Kidney (tissue), 14 donors: Measurements from ENCODE around the gene ATP11C. TPM values are rescaled to one million over a fixed set of nuclear protein-coding genes. Genes with fewer than 3 reads are reported as not detected.
A peak's percentile ranks its signal among the peaks of the same experiment; 100 is the strongest.

ENCODE experiments used
- DNase-seq, 5 donors: peaks; one replicate each; pipeline ENCODE4 v3.0.0-alpha.2; 2013 to 2020
- FAIRE-seq: peaks from 2 replicates; lab custom pipeline; 2012; peaks lifted over from hg19 to GRCh38; lab: Jason Lieb, UNC
- H3K27ac ChIP-seq, 2 donors: one replicate each; pipeline ENCODE4 v1.7.0; 2013; ENCODE audit warnings: low read depth in 2 of 2, low read length in 2 of 2, inconsistent platforms in 1 of 2
- H3K27me3 ChIP-seq: one replicate; pipeline ENCODE4 v1.7.1; 2013; ENCODE audit warnings: low read length, inconsistent platforms; ENCODE audit not compliant: control insufficient read depth, insufficient read depth
- H3K36me3 ChIP-seq, 3 donors: one replicate each; pipeline versions ENCODE4 v1.7.0 to v1.7.1; 2013; ENCODE audit warnings: low read length in 3 of 3, control low read depth in 1 of 3, inconsistent platforms in 1 of 3; ENCODE audit not compliant: insufficient read depth in 3 of 3, control insufficient read depth in 2 of 3
- H3K4me1 ChIP-seq, 3 donors: one replicate each; pipeline versions ENCODE4 v1.7.0 to v1.7.1; 2013; ENCODE audit warnings: low read length in 3 of 3, inconsistent platforms in 1 of 3, low read depth in 1 of 3; ENCODE audit not compliant: control insufficient read depth in 2 of 3, insufficient read depth in 2 of 3
- H3K4me3 ChIP-seq, 3 donors: one replicate each; pipeline versions ENCODE4 v1.7.0 to v1.8.1; 2013; ENCODE audit warnings: low read length in 3 of 3, control low read depth in 1 of 3, inconsistent platforms in 1 of 3
- H3K9ac ChIP-seq, 3 donors: one replicate each; pipeline versions ENCODE4 v1.7.0 to v1.7.1; 2013; ENCODE audit warnings: low read length in 3 of 3, control low read depth in 1 of 3, inconsistent platforms in 1 of 3
- H3K9me3 ChIP-seq, 3 donors: one replicate each; pipeline versions ENCODE4 v1.7.0 to v1.7.1; 2013; ENCODE audit warnings: low read length in 3 of 3, control low read depth in 1 of 3, inconsistent platforms in 1 of 3; ENCODE audit not compliant: control insufficient read depth in 2 of 3, insufficient read depth in 1 of 3
- intact Hi-C: fragments of 100-400 bp; cut with DNase I; formaldehyde crosslinking; loops from one replicate; pipeline ENCODE4 v1.11.1; 2022
- polyA plus RNA-seq: library from polyadenylated mRNA; stranded (reverse); fragments of 350-450 nt; fragmentation: Illumina TruSeq; extraction: RNeasy Lipid Tissue Mini Kit (QIAGEN cat#74804); gene quantifications from one replicate; pipeline ENCODE4 v1.2.3, GENCODE V29; 2014; ENCODE audit warnings: low read depth, low replicate concordance; ENCODE audit not compliant: insufficient read depth
- total RNA-seq: library from RNA; stranded (reverse); fragmentation: NEBNext Ultra II Directional; extraction: Animal tissue kit (Norgen Biotek cat#: 25700); gene quantifications from one replicate; pipeline ENCODE4 v1.2.1, GENCODE V29; 2021
- TF ChIP-seq, protein P1 (sequence below): IDR thresholded peaks from 3 replicates; pipeline ENCODE4 v1.5.1; 2012; ENCODE audit warnings: mild to moderate bottlenecking, moderate library complexity, borderline replicate concordance; ENCODE audit not compliant: insufficient read depth; ENCODE audit errors: extremely low read depth
- donor health status: control.
- donor health status: control.
- donor health status: control.
- donor health status: control.
- donor health status: control.
- donor health status: DM: yes; HTN: yes; CAD: no.
- donor health status: Normal renal cell carcinoma (clear cell type).

The ATP11C gene
- total and polyA plus RNA-seq, 2 donors from 2014 or later: 10.1 to 23.9 TPM

DNA sequence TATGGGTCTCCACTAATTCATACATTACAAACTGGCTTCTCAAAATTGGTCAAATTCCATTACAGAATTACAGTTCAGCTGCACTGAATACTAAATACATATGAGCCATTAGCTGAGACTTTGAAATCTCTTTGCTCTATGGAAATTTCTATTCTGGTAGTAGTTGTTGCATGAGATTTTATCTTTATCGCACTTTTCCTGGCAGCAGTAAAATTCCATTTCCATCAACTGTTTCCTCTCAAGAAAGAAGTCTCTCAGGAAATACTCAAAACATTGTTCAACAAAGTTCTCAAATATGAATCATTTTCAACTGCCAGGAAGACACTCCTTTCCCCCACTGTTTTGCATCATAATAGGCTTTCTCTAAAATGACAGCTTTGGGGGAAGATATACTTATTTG lies 51.3 kb downstream of the ATP11C start:
- Histone ChIP-seq H3K36me3 (no peaks in the 10 kb centered on the region), H3K9me3 (no peaks in the 10 kb centered on the region), H3K4me3 (no peak overlapping the region), H3K4me1 (peaks cover 0 to 5% (median 3%) of the 10 kb centered on the region in 3 donors), H3K27me3 (no peaks in the 10 kb centered on the region), H3K27ac (peak overlapping the region in 1 of 2 donors; percentile 22), H3K9ac (no peak overlapping the region)
- intact Hi-C loops: no loop called here
- TF ChIP-seq, protein P1, sequence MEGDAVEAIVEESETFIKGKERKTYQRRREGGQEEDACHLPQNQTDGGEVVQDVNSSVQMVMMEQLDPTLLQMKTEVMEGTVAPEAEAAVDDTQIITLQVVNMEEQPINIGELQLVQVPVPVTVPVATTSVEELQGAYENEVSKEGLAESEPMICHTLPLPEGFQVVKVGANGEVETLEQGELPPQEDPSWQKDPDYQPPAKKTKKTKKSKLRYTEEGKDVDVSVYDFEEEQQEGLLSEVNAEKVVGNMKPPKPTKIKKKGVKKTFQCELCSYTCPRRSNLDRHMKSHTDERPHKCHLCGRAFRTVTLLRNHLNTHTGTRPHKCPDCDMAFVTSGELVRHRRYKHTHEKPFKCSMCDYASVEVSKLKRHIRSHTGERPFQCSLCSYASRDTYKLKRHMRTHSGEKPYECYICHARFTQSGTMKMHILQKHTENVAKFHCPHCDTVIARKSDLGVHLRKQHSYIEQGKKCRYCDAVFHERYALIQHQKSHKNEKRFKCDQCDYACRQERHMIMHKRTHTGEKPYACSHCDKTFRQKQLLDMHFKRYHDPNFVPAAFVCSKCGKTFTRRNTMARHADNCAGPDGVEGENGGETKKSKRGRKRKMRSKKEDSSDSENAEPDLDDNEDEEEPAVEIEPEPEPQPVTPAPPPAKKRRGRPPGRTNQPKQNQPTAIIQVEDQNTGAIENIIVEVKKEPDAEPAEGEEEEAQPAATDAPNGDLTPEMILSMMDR: no peak
- peak; percentile 61 for FAIRE-seq
- peak in 2 of 5 donors; percentile 7 to 20 for DNase-seq

DNA sequence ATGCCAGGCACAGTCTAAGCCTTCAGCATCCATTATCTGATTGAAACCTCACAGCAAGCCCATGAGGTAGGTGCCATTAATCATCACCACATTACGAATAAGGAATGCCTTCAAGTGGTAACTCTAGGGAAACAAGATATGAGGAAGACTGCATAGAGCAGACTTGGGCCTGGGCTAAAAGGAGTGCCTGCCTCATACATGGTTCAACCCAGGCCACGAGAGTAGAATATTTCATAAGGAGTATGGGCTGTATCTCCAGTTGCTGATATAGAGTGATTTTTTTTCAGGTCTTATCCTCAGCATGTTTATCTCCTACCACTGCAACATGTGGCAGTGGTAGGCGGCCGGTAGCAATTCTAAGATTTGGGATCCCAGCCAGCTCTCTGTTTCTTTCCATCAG lies 51.7 kb downstream of the ATP11C start:
- H3K27ac ChIP-seq: peak overlapping the region in 1 of 2 donors; percentile 53
- DNase-seq (no peak), FAIRE-seq (no peak)
- no peaks in the 10 kb centered on the region for H3K9me3 ChIP-seq
- H3K4me3 ChIP-seq: no peak overlapping the region
- H3K27me3 ChIP-seq: no peaks in the 10 kb centered on the region
- H3K36me3 ChIP-seq: no peaks in the 10 kb centered on the region
- H3K4me1 ChIP-seq: peaks cover 0 to 5% (median 3%) of the 10 kb centered on the region in 3 donors
- H3K9ac ChIP-seq: no peak overlapping the region
- TF ChIP-seq, protein P1: no peak
- intact Hi-C loops: no loop called here

DNA sequence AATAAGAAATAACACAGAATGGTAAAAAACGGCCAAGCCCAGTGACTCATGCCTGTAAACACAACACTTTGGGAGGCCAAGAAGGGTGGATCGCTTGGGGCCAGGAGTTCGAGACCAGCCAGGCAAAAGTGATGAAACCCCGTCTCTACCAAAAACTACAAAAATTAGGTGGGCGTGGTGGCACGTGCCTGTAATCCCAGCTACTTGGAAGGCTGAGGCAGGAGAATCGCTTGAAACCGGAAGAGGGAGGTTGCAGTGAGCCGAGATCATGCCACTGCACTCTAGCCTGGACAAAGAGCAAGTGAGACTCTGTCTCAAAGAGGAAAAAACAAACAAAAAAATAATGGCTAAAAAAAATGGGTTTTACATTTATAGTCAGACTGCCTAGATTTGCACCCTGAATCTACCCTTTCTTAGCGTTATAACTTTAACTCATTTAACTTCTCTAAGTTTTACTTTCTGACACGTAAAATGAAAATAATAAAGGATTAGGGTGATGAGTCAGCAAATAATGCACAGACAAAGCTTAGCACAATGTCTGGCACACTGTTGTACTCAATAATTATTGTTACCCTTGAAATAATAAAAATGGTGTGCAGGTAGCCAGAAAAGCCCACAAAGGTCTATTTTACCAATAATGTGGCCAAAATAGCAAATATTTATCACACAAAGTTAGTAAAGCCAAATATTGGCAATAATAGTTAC lies 55.0 kb downstream of the ATP11C start:
- H3K9ac ChIP-seq: no peak overlapping the region
- H3K4me3 ChIP-seq: no peak overlapping the region
- intact Hi-C loops: no loop called here
- H3K27me3 ChIP-seq: no peaks in the 10 kb centered on the region
- no peak for FAIRE-seq
- no peaks in the 10 kb centered on the region for H3K36me3 ChIP-seq
- peaks cover 0 to 5% (median 3%) of the 10 kb centered on the region in 3 donors for H3K4me1 ChIP-seq
- H3K9me3 ChIP-seq: no peaks in the 10 kb centered on the region
- H3K27ac ChIP-seq: no peak overlapping the region
- DNase-seq: no peak
- TF ChIP-seq, protein P1: no peak

DNA sequence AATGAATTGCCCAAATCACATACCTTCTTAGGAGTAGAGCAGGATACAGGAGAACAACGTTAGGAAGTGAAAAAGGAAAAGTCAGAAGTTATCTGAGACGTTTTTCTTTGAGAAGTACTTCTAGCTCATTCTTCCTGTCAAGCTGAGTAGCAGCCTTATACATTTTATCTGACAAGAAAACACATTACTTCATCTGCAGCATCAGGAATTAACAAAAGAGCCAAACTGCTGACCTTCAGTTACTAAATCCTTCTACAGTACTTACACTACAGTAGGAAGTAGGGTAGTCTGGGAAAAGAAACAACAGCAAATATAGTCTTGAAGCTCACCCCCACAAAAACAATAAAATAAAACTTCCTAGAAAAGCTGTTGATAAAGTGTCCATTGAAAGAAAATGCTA lies 57.0 kb downstream of the ATP11C start:
- no peak overlapping the region for H3K4me3 ChIP-seq
- H3K27me3 ChIP-seq: no peaks in the 10 kb centered on the region
- intact Hi-C loops: no loop called here
- H3K4me1 ChIP-seq: peaks cover 0 to under 1% (median 0%) of the 10 kb centered on the region in 3 donors
- no peaks in the 10 kb centered on the region for H3K36me3 ChIP-seq
- peak in 2 of 5 donors; percentile 19 to 50 for DNase-seq
- TF ChIP-seq, protein P1: no peak
- no peak for FAIRE-seq
- H3K9ac ChIP-seq: no peak overlapping the region
- no peak overlapping the region for H3K27ac ChIP-seq
- no peaks in the 10 kb centered on the region for H3K9me3 ChIP-seq
